PC-3 (cell line): ENCODE data around the gene TSGA10.

ENCODE experiments used
- EZH2 ChIP-seq: fragments of 300-600 bp; sonication (generic); IDR thresholded peaks from one replicate; pipeline ENCODE4 v1.6.1; 2017; ENCODE audit warnings: antibody characterized with exemption, mild to moderate bottlenecking, low read length; ENCODE audit not compliant: unreplicated experiment
- EZH2phosphoT487 ChIP-seq: fragments of 300-600 bp; sonication (generic); IDR thresholded peaks from 2 replicates; pipeline ENCODE4 v1.6.1; 2018; ENCODE audit warnings: mild to moderate bottlenecking, antibody characterized with exemption, low read length, borderline replicate concordance
- TF ChIP-seq, protein P1 (sequence below): fragments of 300-600 bp; sonication (generic); conservative IDR thresholded peaks from 2 replicates; pipeline ENCODE4 v1.5.1; 2017; ENCODE audit warnings: antibody characterized with exemption, low read depth, mild to moderate bottlenecking, low read length

DNA sequence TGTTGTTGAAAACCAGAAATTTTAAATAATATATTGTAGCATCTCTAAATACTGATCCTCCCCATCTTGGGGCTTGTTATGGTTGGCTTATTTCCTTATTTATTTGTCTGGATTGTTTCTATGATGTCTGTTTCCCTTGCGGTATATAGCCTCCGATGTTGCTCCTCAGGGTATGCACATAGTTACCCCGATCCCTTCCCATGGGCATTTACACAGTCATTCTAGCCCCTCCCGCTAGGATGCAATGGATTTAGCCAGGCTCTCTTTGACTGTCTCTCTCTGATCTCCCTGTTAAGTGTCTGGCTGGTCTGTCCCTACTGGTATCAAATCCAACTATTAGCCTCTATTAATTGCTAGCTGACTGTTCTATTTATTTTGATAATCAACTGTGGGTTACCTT lies 126.9 kb downstream of the TSGA10 start:
- TF ChIP-seq, protein P1, sequence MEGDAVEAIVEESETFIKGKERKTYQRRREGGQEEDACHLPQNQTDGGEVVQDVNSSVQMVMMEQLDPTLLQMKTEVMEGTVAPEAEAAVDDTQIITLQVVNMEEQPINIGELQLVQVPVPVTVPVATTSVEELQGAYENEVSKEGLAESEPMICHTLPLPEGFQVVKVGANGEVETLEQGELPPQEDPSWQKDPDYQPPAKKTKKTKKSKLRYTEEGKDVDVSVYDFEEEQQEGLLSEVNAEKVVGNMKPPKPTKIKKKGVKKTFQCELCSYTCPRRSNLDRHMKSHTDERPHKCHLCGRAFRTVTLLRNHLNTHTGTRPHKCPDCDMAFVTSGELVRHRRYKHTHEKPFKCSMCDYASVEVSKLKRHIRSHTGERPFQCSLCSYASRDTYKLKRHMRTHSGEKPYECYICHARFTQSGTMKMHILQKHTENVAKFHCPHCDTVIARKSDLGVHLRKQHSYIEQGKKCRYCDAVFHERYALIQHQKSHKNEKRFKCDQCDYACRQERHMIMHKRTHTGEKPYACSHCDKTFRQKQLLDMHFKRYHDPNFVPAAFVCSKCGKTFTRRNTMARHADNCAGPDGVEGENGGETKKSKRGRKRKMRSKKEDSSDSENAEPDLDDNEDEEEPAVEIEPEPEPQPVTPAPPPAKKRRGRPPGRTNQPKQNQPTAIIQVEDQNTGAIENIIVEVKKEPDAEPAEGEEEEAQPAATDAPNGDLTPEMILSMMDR, result no peak
- TF ChIP-seq EZH2 (no peak), EZH2phosphoT487 (no peak)
